Testis (tissue), 2 donors: ENCODE measurements around the gene ADCY5.

Source experiments
- CTCF ChIP-seq, 3 experiments: fragments of 450-650 bp in 2 of 3; fragments of 200-600 bp in 1 of 3; sonication (generic) in 1 of 3; IDR thresholded peaks; one replicate each; pipeline ENCODE4 v1.5.1; 2016 to 2019; ENCODE audit warnings: antibody characterized with exemption in 3 of 3, mild to moderate bottlenecking in 2 of 3, moderate library complexity in 1 of 3
- POLR2A ChIP-seq: fragments of 450-650 bp; IDR thresholded peaks from one replicate; pipeline ENCODE4 v1.6.1; 2017; ENCODE audit warnings: antibody characterized with exemption, mild to moderate bottlenecking, moderate library complexity

- TF ChIP-seq CTCF (IDR thresholded peaks at IDR 0.05): no peak
- no peak for TF ChIP-seq POLR2A
Measured at GRCh38 chr3:123476967-123477750, 28.3 kb upstream of the ADCY5 start.
